CD14-positive monocyte (primary cell): ENCODE results near the gene WWOX. TPM values are rescaled to one million over a fixed set of nuclear protein-coding genes. Genes with fewer than 3 reads are reported as not detected.

Source experiments
- DNase-seq, 3 donors: peaks; one replicate each; pipeline ENCODE4 v3.0.0-alpha.2; 2011 to 2022
- H2AFZ ChIP-seq: 2 replicates; pipeline ENCODE4 v1.6.0; 2012; ENCODE audit warnings: mild to moderate bottlenecking, low read depth, low read length, inconsistent platforms; ENCODE audit not compliant: insufficient read depth, poor library complexity, severe bottlenecking
- H3K27ac ChIP-seq, 2 donors: 1 replicate in 1 of 2; 2 replicates in 1 of 2; pipeline ENCODE4 v1.5.1; 2012 to 2013; ENCODE audit warnings: low read length in 2 of 2, control low read depth in 1 of 2, inconsistent platforms in 1 of 2, low read depth in 1 of 2, mild to moderate bottlenecking in 1 of 2
- H3K27me3 ChIP-seq, 2 donors: one replicate each; pipeline versions ENCODE4 v1.6.0 to v1.6.1; 2011 to 2013; ENCODE audit warnings: low read length in 2 of 2; ENCODE audit not compliant: control insufficient read depth in 2 of 2, insufficient read depth in 2 of 2
- H3K36me3 ChIP-seq, 2 donors: replicated peaks in 1 of 2; 1 replicate in 1 of 2; 2 replicates in 1 of 2; pipeline versions ENCODE4 v1.5.1 to v1.6.1; 2012 to 2013; ENCODE audit warnings: low read length in 2 of 2, control low read depth in 1 of 2, inconsistent platforms in 1 of 2, mild to moderate bottlenecking in 1 of 2; ENCODE audit not compliant: insufficient read depth in 2 of 2, control insufficient read depth in 1 of 2
- H3K4me1 ChIP-seq, 2 donors: 1 replicate in 1 of 2; 2 replicates in 1 of 2; pipeline versions ENCODE4 v1.5.1 to v1.6.1; 2012 to 2013; ENCODE audit warnings: low read length in 2 of 2, control low read depth in 1 of 2, inconsistent platforms in 1 of 2, mild to moderate bottlenecking in 1 of 2, moderate library complexity in 1 of 2; ENCODE audit not compliant: insufficient read depth in 2 of 2, control insufficient read depth in 1 of 2
- H3K4me2 ChIP-seq: replicated peaks from 2 replicates; pipeline ENCODE3; 2012; ENCODE audit warnings: low read length, moderate library complexity, mild to moderate bottlenecking; ENCODE audit not compliant: poor library complexity, severe bottlenecking; ENCODE audit errors: extremely low read depth
- H3K4me3 ChIP-seq, 3 experiments: fragments of 200-600 bp in 1 of 3; sonication (generic) in 1 of 3; replicated peaks in 1 of 3; 1 replicate in 2 of 3; 2 replicates in 1 of 3; pipeline ENCODE4 v1.5.1; 2011 to 2013; ENCODE audit warnings: low read length in 3 of 3, mild to moderate bottlenecking in 3 of 3, control low read depth in 2 of 3, low read depth in 2 of 3, inconsistent platforms in 1 of 3, moderate library complexity in 1 of 3
- H3K79me2 ChIP-seq: 2 replicates; pipeline ENCODE4 v1.6.0; 2012; ENCODE audit warnings: mild to moderate bottlenecking, control low read depth, inconsistent platforms, low read length, moderate library complexity; ENCODE audit not compliant: insufficient read depth
- H3K9ac ChIP-seq: 2 replicates; pipeline ENCODE4 v1.6.0; 2017; ENCODE audit warnings: low read length, mild to moderate bottlenecking; ENCODE audit not compliant: insufficient read depth, poor library complexity, severe bottlenecking
- H3K9me3 ChIP-seq, 2 donors: replicated peaks in 1 of 2; 1 replicate in 1 of 2; 2 replicates in 1 of 2; pipeline versions ENCODE4 v1.5.1 to v1.6.1; 2012 to 2013; ENCODE audit warnings: low read length in 2 of 2, control low read depth in 1 of 2; ENCODE audit not compliant: control insufficient read depth in 1 of 2, insufficient read depth in 1 of 2
- H4K20me1 ChIP-seq: 2 replicates; pipeline ENCODE4 v1.6.0; 2012; ENCODE audit warnings: mild to moderate bottlenecking, low read length, control low read depth, moderate library complexity; ENCODE audit not compliant: insufficient read depth
- H3K27ac Mint-ChIP-seq, 7 donors: one replicate each; pipeline ENCODE4 v1.8.0; 2020; ENCODE audit warnings: mild to moderate bottlenecking in 7 of 7, mixed read lengths in 7 of 7, moderate library complexity in 6 of 7, inconsistent platforms in 2 of 7
- H3K27me3 Mint-ChIP-seq, 3 donors: one replicate each; pipeline ENCODE4 v1.8.0; 2021 to 2022; ENCODE audit warnings: low read depth in 3 of 3, mild to moderate bottlenecking in 3 of 3, mixed read lengths in 3 of 3, moderate library complexity in 3 of 3, inconsistent platforms in 1 of 3
- H3K36me3 Mint-ChIP-seq, 2 donors: one replicate each; pipeline ENCODE4 v1.8.0; 2020; ENCODE audit warnings: mixed read lengths in 2 of 2, inconsistent platforms in 1 of 2, mild to moderate bottlenecking in 1 of 2
- H3K4me1 Mint-ChIP-seq: one replicate; pipeline ENCODE4 v1.8.0; 2020; ENCODE audit warnings: mild to moderate bottlenecking, mixed read lengths
- H3K4me3 Mint-ChIP-seq, 2 donors: one replicate each; pipeline ENCODE4 v1.8.0; 2020; ENCODE audit warnings: mild to moderate bottlenecking in 2 of 2, mixed read lengths in 2 of 2, moderate library complexity in 1 of 2
- H3K9me3 Mint-ChIP-seq, 7 donors: one replicate each; pipeline ENCODE4 v1.8.0; 2020 to 2022; ENCODE audit warnings: mixed read lengths in 7 of 7, mild to moderate bottlenecking in 6 of 7, moderate library complexity in 6 of 7, inconsistent platforms in 2 of 7
- CTCF ChIP-seq: fragments of 200-600 bp; IDR thresholded peaks from one replicate; pipeline ENCODE4 v1.8.0; 2022; ENCODE audit warnings: antibody characterized with exemption, mild to moderate bottlenecking
- WGBS: methylation state at CpG from one replicate; pipeline ENCODE4 v1.1.5; 2013; ENCODE audit warnings: missing lambda C conversion rate; ENCODE audit not compliant: insufficient coverage; 5-methylcytosine and 5-hydroxymethylcytosine counted together
- intact Hi-C, 2 donors: fragments of 100-400 bp; cut with micrococcal nuclease; formaldehyde crosslinking; loops; one replicate each; pipeline versions ENCODE4 v1.15.0 to v1.15.1; 2023
- polyA plus RNA-seq, 3 donors: library from polyadenylated mRNA; depleted of rRNA in 1 of 3; unstranded in 2 of 3; stranded (reverse) in 1 of 3; fragments of 300-500 nt in 2 of 3; fragments of >200 nt in 1 of 3; fragmentation: Illumina TruSeq in 2 of 3; gene quantifications; 1 replicate in 2 of 3; 2 replicates in 1 of 3; pipeline ENCODE4 v1.2.3, GENCODE V29; 2012 to 2021

WWOX gene
- polyA plus RNA-seq, 3 donors, result 4.0 to 7.0 (median 6.3) TPM

GRCh38 chr16:78593352-78593751 is 493.9 kb downstream of the WWOX start:
- Histone ChIP-seq H3K9me3 (no peaks in the 10 kb centered on the region), H3K4me2 (no peak overlapping the region), H2AFZ (no peak overlapping the region), H3K27me3 (no peaks in the 10 kb centered on the region), H3K27ac (no peak overlapping the region), H3K36me3 (no peaks in the 10 kb centered on the region), H3K4me1 (no peaks in the 10 kb centered on the region), H3K9ac (no peak overlapping the region), H4K20me1 (no peaks in the 10 kb centered on the region), H3K4me3 (no peak overlapping the region), H3K79me2 (no peaks in the 10 kb centered on the region)
- intact Hi-C loops, result no loop called here
- Mint-ChIP-seq H3K36me3 (no peaks in the 10 kb centered on the region), H3K27me3 (peaks cover 0 to 1% (median 0%) of the 10 kb centered on the region in 3 donors), H3K27ac (peak overlapping the region in 2 of 7 donors; percentile 14 to 22), H3K9me3 (peaks cover 0 to 4% (median 0%) of the 10 kb centered on the region in 7 donors), H3K4me1 (no peaks in the 10 kb centered on the region), H3K4me3 (no peak overlapping the region)
- WGBS, result no CpG with 5 or more reads among the region's 3 CpGs
- TF ChIP-seq CTCF, result no peak
- DNase-seq, result no peak

DNA sequence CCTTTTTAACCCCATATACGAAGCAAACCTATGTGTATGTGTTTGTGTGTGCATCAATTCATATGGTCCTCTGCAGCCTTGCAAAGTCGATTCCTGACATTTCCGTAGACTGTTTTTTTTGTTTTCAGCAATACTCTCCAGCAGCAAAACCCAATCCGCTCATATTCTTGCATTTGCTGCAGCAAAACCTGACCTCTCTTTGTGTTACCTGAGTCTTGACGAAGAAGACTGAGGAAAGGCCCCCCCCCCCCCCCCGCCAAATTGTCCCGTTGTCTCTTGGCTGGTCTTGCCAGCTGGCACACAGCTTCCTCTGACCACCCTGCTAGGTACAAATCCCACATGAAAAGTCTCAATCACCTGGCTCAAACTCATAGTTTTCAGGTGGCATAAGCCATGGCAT is 494.7 kb downstream of the WWOX start:
- no peak for TF ChIP-seq CTCF
- intact Hi-C loops, result no loop called here
- Mint-ChIP-seq H3K27ac (no peak overlapping the region), H3K36me3 (no peaks in the 10 kb centered on the region), H3K9me3 (peaks cover 0 to 4% (median 0%) of the 10 kb centered on the region in 7 donors), H3K27me3 (peaks cover 0 to 1% (median 0%) of the 10 kb centered on the region in 3 donors), H3K4me1 (no peaks in the 10 kb centered on the region), H3K4me3 (no peak overlapping the region)
- H3K79me2 ChIP-seq, result no peaks in the 10 kb centered on the region
- no peaks in the 10 kb centered on the region for H3K4me1 ChIP-seq
- WGBS, result 100% methylated on average over 3 of the region's 7 CpGs
- no peaks in the 10 kb centered on the region for H3K9me3 ChIP-seq
- H3K36me3 ChIP-seq, result no peaks in the 10 kb centered on the region
- H2AFZ ChIP-seq, result no peak overlapping the region
- H3K27me3 ChIP-seq, result no peaks in the 10 kb centered on the region
- no peaks in the 10 kb centered on the region for H4K20me1 ChIP-seq
- H3K4me3 ChIP-seq, result no peak overlapping the region
- DNase-seq, result no peak
- no peak overlapping the region for H3K9ac ChIP-seq
- H3K27ac ChIP-seq, result no peak overlapping the region
- H3K4me2 ChIP-seq, result no peak overlapping the region
